GM18508 (cell line): Measurements from ENCODE around the gene TDRD10.
"Not testable (repeated sequence)": the region's sequence is repeated elsewhere in the genome, so short reads cannot be mapped to it uniquely, and the experiment has no call there.

ENCODE experiments used
- ATAC-seq: cut with Tn5 transposase; IDR thresholded peaks from one replicate; pipeline ENCODE4 v1.9.1; 2021; ENCODE audit warnings: moderate number of reproducible peaks; ENCODE audit not compliant: insufficient read depth, unreplicated experiment

Gene TDRD10

DNA sequence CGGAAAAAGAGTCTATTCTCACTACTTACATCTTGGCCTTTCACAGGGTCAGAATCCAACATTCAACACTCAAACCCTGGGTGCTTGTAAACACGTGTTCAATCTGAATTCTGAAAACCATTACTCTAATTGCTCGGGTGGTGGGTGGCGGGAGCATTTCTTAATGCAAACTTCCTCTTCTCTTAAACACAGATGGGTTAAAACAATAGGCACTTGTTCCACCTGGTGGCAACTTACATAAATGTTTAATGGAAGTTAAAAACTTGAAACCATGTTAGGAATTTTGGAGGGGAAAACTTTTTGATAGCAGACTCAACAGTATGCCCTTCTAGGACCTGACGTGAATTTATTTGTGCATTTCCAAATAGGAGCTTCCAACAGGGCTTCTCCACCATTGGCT lies 23.4 kb upstream of the TDRD10 start:
- ATAC-seq = no peak

DNA sequence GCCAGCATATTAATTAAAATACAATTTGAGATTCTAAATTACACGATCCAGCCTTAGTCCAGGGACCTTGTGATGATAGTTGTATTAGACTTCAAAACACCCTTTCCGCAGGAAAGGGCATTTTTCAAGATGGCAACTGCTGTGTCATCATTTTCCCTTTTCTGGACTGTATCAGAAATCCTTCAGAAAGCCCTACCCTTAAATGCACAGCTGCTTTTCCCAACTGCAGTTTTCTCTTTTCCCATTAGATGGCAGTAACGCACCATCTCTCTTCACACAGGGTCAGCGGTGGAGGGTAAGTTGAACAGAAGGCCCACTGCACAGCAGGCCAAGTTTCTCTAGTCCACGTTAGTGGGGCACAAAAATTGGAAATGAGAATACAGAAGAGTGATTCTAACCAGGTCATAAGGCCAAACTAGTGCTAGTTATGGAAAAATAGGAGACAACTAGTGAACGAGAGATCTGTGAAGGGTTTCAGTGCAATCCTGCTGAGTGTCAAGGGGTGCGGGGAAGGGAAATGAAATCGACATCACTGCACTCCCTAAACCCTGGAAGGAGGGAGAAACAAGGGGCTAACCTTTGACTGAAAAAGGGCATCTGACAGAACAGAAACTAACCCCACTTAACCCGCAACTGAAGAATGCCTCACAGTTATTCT lies 22.1 kb upstream of the TDRD10 start:
- no peak for ATAC-seq

DNA sequence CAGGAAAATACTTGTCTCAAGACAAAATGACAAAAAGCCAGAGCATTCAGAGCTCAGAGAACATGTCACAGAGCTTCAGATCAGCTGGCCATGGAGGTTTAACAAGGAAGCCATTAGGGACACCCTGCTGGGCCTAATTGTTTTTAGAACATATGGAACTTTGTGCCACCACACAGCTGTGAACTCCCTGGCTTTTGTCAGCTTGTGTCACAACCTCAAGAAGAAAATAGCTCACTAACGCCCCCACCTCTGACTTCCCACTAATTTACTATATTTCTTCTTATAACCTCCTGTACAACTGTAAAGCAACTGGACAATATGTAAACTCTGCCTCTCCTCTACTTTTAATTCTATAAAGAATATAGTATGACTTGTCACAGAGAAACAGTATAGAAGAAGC lies 21.0 kb upstream of the TDRD10 start:
- ATAC-seq = no peak

DNA sequence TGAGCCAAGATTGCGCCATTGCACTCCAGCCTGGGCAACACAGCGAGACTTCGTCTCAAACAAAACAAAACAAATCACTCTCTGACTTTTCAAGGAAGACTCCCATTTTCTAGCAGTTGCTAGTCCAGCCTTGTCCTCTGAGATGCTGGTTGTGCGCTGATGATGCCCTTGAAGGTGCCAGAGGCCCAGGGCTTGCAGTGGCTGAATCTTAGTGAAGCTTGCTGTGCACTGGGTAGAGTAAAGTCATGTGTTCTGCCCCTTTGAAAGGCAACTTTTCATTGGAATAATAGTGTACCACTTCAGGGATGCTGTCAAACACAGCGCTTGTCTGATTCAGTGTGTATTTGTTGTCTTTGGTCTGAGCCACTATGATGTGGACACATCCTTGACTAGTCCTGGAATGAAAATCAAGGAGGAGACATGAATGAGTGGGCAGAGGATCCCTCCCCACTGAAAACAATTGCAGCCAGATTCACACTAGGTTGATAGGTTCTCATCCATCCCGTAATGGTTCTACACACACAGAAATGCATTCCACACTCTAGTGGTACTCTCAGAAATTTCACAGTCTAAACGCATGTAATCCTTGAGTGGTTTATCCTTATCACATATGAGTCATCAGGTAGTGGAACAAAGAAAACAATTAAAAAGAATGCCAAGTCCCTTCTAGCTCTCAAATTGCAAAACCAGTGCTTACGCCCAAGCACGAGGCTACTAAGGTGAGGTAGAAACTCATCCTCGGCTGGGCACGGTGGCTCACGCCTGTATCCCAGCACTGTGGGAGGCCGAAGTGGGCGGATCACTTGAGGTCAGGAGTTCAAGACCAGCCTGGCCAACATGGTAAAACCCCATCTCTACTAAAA lies 17.8 kb upstream of the TDRD10 start:
- no peak for ATAC-seq

DNA sequence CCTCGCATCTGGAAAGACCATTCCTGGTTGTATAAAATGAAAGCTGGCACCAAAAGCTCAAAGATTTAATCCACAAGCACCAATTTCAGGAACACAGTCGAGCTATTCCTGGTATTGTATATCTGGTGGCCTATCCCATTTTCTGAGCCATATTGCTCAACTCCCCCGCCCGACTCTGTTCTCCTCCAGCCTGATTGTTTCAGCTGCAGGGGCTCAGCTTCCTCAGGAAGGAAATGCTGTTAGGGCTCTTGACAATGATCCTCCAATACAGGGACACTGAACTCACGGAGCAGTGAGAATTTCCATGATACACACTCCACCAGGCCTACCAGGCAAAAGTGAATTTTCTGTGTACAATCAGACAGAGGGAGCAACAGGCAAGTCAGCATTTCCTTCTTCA lies 16.9 kb upstream of the TDRD10 start:
- no peak for ATAC-seq

DNA sequence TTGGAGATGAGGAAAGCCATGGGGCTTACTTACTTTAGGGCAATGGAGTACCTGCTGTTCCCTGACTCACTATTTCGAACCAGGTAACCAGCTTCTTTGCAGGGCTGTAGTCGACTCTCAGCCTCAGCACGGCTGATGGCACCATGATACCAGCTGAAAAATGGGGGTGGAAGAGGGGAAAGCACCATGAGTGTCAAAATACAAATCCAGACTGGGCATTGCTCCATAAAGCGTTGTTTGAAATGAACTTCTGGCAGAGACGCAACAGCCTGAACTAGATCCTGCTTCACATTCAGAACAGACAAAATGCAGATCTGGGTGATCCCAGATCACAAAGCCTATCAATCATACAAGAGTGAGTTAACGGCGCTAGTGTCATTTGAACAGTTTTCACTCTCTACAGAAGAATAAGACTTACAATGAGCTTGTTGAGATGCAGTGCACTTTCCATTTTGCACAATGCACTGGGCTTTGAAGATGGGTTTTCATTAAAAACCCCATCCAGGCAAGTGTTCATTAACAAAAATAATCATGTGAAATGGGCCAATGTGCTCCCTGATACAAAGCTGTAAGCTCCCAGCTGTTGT lies 16.0 kb upstream of the TDRD10 start:
- no peak for ATAC-seq

DNA sequence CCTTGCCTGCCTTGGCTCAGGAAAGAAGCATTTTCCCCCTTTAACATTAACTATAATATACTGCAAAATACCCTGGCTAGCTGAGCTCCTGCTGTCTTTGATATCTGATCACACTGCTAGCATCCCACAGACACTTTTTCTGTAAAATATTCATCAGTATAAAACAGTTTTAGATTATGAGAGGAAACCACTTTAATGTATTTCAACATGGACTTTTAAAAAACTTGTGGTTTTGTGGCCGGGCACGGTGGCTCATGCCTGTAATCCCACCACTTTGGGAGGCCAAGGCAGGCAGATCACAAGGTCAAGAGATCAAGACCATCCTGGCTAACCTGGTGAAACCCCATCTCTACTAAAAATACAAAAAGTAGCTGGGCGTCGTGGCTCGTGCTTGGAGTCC lies 15.3 kb upstream of the TDRD10 start:
- not testable (repeated sequence) for ATAC-seq

DNA sequence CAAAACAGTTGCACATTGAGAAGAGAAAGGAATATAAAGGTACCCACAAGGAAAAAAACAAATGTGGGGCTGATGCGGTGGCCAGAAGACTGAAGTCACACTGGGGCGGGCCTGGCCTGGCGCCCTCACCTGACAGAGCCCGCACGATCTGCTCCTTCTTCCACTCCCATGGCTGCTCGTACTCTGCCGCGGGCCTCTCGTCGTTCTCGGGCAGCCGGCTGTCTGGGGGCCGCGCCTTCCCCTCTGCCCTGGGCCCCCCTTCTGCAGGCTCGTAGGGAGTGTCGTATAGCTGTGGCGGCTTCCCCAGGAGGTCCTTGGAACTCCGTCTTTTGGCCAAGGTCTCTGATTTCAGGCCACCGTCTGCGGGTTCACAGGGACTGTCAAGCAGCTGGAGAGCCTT lies 13.1 kb upstream of the TDRD10 start:
- no peak for ATAC-seq

DNA sequence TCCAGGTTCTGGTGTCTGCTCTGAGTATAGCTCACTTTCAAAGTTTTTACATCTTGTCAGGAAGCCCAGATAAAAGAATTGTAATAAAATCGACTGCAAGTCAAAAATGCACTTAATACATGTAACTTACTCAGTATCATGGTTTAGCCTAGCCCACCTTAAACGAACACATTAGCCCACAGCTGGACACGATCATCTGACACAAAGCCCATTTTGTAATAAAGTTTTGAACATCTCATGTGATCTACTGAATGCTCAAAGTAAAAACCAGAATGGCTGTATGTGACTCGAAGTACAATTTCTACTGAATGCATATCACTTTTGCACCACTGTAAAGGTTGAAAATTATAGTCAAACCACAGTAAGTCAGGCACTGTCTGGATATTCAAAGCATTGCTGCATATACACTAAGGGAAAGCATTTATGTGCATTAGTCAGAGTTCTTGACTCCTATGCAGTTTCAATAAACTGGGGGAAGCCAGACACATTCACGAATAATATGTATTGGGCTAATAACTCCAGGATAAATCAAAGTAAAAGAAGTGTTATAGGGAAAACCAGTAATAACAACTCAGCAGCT lies 12.2 kb upstream of the TDRD10 start:
- ATAC-seq = no peak

DNA sequence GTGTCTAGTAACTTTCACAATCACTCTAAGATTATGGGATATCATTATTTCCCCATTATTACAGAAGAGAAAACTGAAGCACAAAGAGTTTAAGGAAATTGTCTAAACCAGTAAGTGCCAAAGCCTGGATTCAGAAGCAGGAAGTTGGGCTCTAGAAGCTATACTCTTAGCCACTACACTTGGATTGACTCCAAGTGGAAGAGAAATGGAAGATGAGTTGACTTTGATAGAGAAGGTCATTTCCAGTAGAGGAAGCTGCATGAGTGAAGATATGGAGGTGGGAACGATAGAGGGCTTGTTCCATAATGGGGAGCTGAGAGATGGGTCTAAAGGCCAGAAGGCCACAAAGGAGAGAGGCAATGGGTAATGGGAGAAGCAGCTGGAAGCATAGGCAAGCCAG lies 11.7 kb upstream of the TDRD10 start:
- no peak for ATAC-seq

DNA sequence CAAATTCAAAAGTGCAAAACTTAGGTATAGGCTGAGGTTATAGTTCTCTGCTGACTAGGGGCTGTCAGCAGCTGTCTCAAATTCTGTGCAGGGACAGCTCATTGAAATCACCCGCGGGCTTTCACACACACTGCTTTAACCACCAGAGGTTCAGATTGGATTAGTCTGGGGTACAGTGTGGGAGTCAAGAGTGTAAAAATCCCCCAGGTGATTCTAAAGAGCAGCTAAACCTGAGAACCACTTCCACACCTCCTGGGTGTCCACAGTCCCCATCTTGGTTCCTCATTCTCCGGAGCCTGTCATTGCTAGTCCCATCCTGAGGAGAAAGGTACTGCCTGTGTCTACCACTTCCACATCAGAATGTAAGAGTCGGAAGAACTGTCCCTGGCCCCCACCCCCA lies 9.9 kb upstream of the TDRD10 start:
- ATAC-seq = no peak

DNA sequence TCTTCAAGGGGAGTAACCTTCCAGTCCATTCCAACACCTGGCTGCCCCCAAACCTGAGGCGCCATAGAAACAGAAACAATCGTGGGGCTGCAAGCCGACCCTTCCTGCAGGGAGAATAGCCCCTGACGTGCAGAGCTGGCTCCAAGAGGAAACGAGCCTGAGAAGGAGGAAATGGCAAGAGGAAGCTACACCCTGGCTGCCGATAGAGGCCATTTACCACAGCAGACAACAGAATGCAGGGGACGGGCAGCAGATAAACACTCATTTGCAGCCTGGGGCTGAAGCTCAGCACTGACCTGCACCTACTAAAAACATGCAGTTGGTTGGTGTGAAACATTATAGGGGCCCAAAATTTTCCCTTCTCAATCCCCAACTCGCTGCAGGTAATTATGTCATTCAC lies 8.7 kb upstream of the TDRD10 start:
- ATAC-seq = no peak

DNA sequence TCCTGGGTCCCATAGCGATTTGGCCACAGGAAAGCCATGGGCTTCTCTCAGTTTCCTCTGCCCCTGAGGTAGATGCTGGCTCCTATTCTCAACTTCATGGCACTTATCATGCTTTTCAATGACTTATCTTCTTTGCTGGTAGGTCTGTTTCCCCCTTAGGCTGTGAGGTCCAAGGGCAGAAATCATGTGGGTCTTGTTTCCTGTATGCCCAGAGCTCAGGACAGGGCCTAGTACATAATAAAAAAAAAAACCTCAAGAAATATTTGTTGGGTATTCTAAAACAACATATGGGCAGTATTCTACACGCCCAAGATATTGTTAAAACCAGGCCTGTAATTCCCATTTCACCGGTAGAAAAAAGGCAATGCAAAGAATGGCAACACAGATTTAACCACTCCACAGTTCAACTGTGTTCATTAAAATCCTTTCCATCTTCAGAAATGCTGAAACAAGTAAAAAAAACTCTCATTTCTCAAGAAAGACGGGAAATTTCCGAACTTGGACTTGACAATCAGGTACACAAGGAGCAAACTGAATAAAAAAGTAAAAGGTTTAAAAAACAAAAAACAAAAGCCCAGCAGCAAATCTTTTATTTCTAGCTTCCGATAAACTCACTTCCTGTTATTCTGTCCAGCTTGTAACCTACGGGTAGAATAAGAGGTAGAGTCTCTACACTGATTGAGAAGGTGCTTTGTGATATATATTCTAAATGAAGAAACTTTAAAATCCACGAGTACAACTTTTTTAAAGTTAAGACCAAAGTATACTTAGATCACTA lies 6.3 kb upstream of the TDRD10 start:
- no peak for ATAC-seq

DNA sequence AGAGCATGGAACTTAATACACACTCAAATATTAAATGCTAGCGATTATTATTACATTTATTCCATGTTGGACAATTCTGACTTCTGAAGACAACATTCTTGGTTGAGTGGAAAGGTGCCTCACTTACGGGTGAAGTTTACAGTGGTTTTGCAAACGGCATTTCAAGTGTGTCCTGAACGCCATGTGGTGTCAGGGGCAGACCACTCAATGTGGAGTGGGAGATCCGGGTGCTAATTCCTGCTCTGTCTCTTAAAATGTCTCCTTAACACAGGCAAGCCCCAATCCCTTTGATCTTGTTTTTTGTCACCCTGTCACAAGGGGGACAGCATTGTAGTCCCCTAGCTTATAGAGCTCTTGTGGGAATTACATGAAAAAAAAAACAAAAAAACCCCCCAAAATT lies 5.6 kb upstream of the TDRD10 start:
- no peak for ATAC-seq

DNA sequence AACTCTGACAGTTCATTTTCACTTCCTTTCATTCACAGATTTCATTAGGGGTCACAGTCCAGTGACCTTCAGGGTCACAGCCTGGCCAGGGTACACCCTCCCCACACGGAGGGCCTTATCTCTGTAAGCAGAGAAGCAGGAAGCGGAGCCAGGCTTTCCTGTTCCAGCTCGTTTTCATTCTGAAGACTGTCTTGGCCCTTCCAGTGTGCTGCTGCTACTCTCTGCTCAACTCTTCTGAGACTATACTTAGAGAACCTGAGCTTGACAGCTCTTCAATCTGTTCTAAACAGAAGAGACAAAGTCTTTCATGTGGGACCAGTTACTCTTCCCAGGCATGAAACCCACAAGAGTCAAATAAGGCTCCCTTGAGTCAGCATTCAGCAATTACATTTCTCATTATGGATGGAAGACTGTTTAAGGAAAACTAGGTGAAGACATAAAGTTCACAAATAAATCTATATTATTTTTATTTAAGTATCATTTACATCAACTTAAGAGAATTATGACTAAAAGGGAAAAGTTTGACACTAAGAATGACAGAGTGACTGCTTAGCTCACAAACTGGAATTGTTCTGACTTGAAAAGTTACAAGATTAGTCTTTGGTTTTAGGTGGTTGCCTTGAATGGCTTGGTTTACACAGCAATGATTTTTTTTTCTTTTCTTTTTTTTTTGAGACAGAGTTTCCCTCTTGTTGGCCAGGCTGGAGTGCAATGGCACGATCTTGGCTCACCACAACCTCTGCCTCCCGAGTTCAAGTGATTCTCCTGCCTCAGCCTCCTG lies 4.8 kb upstream of the TDRD10 start:
- ATAC-seq = no peak

DNA sequence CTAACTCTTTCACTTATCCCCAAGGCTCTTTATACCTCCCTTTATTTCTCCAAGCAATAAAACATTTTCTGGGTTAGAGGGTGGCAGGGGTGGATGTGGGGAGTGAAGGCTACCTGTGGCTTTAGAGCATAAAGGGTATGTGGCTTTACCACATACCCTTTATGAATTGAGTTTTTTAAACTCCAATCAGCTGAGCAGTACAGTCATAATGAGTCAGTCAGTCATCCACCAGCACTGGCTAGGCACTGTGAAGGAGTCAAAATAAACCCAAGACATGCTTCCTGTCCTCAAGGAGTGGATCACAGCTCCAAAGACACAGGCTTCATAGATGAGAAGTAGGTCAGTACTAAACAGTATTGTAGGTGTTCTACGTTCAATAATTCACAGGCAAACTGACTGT lies 2.6 kb upstream of the TDRD10 start:
- ATAC-seq = no peak

DNA sequence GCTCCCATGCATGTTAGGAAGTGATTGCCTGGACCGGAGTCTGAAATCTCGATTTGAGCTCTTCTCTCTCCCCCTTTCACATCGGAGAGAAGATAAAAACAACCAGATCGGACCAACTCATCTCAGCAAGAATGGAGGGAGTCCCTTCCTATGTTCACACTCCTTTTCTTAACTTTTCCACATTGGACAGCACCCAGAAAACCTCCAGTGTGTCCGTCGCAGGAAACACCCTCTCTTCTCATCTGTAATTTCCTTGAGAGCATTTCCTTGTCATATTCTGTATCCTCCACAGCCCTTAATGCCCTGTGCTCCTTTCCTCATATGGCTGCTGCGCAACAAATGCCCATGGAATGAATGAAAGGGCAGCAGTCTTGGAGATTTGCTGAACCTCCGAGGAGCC lies 1.5 kb upstream of the TDRD10 start:
- no peak for ATAC-seq

DNA sequence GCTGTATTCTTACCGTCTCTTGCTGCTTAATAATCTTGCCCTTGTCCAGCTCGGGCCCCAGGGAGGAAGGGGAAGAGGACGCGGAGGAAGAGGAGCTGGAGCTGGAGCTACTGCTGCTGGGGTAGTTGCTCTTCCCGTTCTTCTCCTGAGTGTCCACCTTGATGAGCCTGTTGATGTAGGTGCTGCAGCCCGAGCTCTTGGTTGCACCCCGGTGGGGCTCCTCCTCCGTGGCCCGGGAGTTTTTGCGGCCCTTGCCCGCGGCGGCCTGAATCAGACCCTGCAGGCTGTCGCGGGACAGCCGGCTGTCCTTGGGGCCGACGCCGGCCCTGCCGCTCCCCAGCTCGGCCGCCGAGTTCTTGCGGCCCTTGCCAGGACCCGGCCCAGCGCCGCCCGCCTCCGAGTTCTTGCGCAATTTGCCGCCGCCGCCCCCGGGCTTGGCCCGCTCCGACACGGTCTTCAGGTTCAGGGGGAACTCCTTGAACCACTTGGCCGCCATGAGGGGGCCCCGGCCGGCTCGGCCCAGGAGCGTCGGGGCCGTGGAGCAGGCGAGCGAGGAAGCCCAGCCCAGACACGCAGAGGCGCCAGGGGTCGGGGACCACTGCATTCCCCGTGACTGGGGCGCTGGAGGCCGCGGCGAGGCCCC lies 475 bp upstream of the TDRD10 start:
- no peak for ATAC-seq

DNA sequence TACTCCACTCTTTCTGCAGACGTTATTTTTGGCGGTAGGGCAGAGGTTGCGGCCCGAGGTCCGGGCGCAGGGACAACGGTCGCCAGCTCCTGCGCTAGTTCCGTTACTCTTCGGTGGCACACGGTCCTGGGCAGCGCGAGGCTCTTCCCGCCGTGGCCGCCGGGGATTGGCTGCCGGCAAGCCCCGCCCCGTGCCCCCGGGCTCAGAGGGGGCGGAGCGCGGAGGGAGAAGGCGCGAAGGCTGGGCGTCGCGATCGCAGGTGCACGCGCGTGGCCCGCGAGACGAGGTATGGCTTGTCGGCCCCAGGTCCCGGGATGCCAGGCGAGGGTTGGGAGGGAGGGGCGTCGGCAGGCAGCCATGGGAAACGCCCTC lies 711 bp downstream of the TDRD10 start:
- ATAC-seq = no peak
